Epithelial cell of proximal tubule (primary cell): ENCODE results near the gene USP22. TPM values are rescaled to one million over a fixed set of nuclear protein-coding genes. Genes with fewer than 3 reads are reported as not detected.
"Not testable (repeated sequence)": the region's sequence is repeated elsewhere in the genome, so short reads cannot be mapped to it uniquely, and the experiment has no call there.

ENCODE experiments used
- DNase-seq: peaks from one replicate; pipeline ENCODE4 v3.0.0-alpha.2; 2011; ENCODE audit warnings: low read depth
- H3K4me3 ChIP-seq: 2 replicates; pipeline ENCODE4 v1.5.1; 2011; ENCODE audit warnings: low read depth, mild to moderate bottlenecking, low read length
- CTCF ChIP-seq: conservative IDR thresholded peaks from 2 replicates; pipeline ENCODE4 v1.5.1; 2012; ENCODE audit warnings: low read depth, mild to moderate bottlenecking, low read length
- total RNA-seq: library from RNA; depleted of rRNA; stranded (reverse); fragments of >200 nt; gene quantifications from 2 replicates; pipeline ENCODE4 v1.2.3, GENCODE V29; 2015

Gene USP22
- total RNA-seq, 1 donor from 2014 or later = 158 TPM

GRCh38 chr17:21061971-21062526, 19.2 kb upstream of the USP22 start:
- no peak for DNase-seq
- no peak overlapping the region for H3K4me3 ChIP-seq
- peak; percentile 12 for TF ChIP-seq CTCF

- DNase-seq = no peak
- no peak overlapping the region for H3K4me3 ChIP-seq
Observed at GRCh38 chr17:21061158-21061835, 18.5 kb upstream of the USP22 start.

GRCh38 chr17:21059761-21060160, 16.9 kb upstream of the USP22 start:
- no peak for DNase-seq
- TF ChIP-seq CTCF = no peak
- H3K4me3 ChIP-seq = no peak overlapping the region

More at GRCh38 chr17:21061158-21061835, 18.5 kb upstream of the USP22 start:
- no peak for TF ChIP-seq CTCF

GRCh38 chr17:21058098-21058893, 15.5 kb upstream of the USP22 start:
- no peak overlapping the region for H3K4me3 ChIP-seq
- no peak for DNase-seq
- TF ChIP-seq CTCF = peak; percentile 37

- not testable (repeated sequence) for H3K4me3 ChIP-seq
Observed at GRCh38 chr17:21053056-21053455, 10.2 kb upstream of the USP22 start.

GRCh38 chr17:21049457-21049856, 6.6 kb upstream of the USP22 start:
- no peak overlapping the region for H3K4me3 ChIP-seq
- DNase-seq = no peak
- TF ChIP-seq CTCF = no peak

More at GRCh38 chr17:21053056-21053455, 10.2 kb upstream of the USP22 start:
- DNase-seq = not testable (repeated sequence)

GRCh38 chr17:21046216-21046615, 3.4 kb upstream of the USP22 start:
- no peak for DNase-seq
- TF ChIP-seq CTCF = no peak
- no peak overlapping the region for H3K4me3 ChIP-seq
